Stomach (tissue), 4 donors: ENCODE data around the gene FGA.

Experiments used
- CTCF ChIP-seq, 7 experiments: fragments of 450-650 bp in 4 of 7; fragments of 200-600 bp in 3 of 7; sonication (generic) in 3 of 7; IDR thresholded peaks; one replicate each; pipeline ENCODE4 v1.5.1; 2016 to 2019; ENCODE audit warnings: antibody characterized with exemption in 7 of 7, control low read depth in 2 of 7, mild to moderate bottlenecking in 1 of 7
- EP300 ChIP-seq: sonication (generic); formaldehyde crosslinking; IDR thresholded peaks from one replicate; pipeline ENCODE4 v1.6.1; 2017; ENCODE audit warnings: antibody characterized with exemption
- POLR2A ChIP-seq, 4 donors: fragments of 450-650 bp; IDR thresholded peaks; one replicate each; pipeline ENCODE4 v1.6.1; 2016; ENCODE audit warnings: antibody characterized with exemption in 4 of 4, control low read depth in 2 of 4, mild to moderate bottlenecking in 1 of 4, moderate library complexity in 1 of 4
- POLR2AphosphoS5 ChIP-seq, 3 donors: sonication (generic); formaldehyde crosslinking; IDR thresholded peaks; one replicate each; pipeline ENCODE4 v1.6.1; 2016; ENCODE audit warnings: antibody characterized with exemption in 3 of 3

GRCh38 chr4:154610582-154610981 is 20.0 kb upstream of the FGA start:
- TF ChIP-seq CTCF (IDR thresholded peaks at IDR 0.05): no peak
- TF ChIP-seq POLR2AphosphoS5 (IDR thresholded peaks at IDR 0.05): no peak
- TF ChIP-seq EP300: no peak
- no peak for TF ChIP-seq POLR2A (IDR thresholded peaks at IDR 0.05)
